HG02973 (cell line): ENCODE measurements around the gene SYNM.

Experiments
- ATAC-seq: cut with Tn5 transposase; IDR thresholded peaks from one replicate; pipeline ENCODE4 v1.9.1; 2021; ENCODE audit warnings: moderate library complexity; ENCODE audit not compliant: unreplicated experiment

SYNM gene

DNA sequence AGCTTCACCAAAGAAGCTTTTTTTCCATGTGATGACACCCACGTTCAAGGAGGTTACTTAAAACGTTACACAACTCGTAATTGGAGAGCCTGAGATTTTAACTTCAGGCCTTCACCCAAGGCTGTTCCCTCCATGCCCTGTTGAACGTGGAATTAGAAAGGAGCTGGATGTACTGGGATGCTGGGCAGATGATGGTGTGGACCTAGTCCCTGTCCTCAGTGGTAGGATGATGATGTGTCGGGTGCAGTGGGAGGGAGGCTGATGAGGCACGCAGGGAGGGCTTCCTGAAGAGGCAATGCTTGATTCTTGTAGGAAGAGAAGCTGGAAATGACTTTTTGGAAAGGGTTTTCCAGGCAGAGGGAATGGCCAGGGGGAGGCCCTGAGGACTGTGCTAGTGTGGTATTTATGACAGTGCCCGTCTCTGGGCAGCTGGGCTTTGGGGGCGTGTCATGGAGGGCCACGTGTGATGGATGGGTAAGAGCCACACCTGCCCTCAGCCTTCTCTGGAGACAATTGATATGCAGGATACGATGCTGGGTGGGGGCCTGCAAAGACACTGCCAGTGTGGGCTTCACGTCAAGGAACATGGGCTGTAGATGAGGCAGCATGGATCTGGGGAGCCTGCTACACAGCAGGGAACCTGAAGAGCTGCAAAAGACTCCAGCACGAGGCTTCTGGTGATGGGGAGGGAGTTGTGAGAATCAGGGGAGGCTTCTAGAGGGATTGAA is 15.3 kb downstream of the SYNM start:
- ATAC-seq = no peak

DNA sequence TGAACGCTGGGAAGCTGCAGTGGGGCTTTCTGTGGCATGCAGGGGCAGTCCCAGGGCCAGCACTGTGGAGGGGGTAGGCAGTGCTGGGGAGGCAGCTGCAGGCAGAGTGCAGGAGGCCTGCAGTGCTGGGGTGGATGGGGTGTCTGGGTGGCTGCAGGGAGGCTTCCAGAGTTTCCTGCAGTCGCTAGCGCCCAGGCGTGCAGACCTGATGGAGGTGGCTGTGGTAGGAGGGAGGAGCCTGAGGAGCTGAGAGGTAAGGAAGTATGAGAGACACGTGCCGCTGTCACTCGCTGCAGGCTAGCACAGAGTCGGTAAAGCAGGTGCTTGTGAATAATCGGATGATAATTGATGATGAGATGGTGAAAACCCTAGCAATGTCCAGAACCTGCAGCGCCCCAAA is 16.3 kb downstream of the SYNM start:
- ATAC-seq = no peak

DNA sequence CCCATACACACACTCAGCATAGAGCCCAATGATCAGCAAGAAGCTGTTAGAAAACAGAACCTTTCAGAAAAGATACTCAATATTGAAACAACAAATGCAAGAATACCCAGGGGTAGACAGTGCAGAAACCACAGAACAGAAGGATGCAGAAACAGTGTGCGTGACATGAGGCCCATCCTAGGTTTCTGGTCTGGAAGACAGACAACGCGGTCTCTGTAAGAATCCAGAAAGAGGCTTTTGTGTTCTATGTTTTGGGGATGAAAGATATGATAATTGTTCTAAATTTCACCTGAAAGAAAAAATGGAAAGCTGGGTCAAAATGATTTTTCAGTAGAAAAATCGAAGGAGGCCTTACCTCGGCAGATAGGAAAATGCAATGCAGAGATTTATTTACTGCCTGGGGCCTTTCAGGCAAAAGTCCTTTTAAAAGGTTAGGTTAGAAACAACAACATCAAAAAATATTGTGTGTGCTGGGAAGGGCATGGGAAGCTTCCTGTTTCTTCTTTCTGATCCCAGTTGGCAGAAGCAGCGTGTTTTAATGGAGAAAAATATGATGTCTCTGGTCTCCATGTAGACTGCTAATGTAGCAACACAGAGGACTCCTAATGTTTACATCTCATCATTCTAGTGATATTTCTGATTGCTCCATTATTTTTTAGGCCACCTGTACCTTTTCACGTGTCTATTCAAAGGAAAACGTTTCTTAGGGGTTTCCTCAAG is 17.0 kb downstream of the SYNM start:
- ATAC-seq = no peak

DNA sequence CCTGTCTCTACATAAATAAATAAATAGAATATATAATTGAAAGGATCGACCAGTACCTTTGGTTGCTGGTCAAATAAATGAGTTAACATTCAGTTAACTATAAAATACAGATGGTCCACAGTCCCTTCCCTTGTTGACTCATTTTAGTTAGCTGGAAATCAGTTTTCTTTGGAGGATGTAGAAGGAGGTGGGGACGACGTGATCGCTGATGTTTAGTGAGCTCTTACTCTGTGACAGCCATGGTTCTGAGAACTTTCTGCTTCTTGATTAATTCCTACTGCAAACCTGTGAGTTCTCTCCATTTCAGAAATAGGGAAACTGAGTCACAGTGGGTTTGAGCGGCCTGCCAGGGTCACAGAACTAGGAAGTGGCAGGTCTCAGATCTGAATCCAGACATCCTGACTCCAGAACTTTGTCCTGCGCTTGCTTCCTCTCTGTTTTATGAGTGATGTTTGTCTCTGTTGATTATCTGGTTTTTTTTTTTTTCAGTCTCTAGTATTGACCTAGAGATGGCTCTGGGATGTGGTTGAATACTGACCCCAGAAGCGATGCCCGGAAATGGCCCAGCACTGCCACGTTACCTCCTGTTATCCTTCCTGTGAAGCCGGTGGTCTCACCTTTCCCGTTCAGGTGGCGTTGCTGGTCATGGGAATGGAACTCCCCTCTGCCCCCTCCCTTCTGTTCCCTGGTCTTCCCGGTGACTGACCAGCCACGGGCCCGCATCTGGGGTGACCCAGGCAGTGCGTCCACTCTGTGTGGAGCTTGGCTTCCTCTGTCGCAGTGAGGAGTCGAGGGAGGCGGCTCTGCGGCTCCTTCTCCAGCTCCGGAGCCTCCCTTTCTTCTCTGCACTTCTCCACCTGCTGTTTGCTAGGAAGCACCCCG is 18.2 kb downstream of the SYNM start:
- ATAC-seq = no peak

DNA sequence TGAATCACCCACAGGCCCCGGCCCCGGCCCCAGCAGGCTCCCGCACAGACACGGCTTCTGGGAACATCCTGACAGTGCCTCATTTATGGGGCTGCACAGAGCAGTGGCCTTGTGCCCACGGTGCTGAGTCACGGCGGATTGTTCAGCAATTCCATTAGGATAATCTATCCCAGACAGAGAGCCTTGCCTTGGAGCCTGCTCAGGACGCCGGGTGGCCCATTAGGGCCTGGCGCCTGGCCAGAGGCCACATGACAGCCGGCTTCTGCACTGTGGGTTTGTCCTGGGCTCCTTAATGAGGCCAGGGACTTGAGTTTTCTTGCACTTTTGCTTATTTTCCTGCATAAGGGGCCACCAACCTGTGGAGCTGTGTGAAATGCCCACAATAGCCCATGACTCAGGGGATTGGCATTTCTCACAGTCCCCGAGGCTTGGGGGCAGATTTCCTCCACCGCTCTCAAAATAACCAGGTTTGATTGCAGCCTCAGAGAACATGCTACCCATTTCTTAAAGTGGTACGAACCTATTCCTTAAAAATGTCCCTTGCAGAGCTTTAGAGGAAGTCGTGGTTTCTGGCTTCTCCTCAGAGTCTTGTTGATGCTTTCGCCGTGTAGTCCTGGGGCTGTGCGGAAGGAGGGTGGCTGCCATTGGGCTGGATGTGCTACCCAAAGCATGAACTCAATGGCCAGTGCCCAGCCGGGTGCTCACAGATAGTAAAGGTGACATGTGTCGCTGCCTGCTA is 19.0 kb downstream of the SYNM start:
- no peak for ATAC-seq

DNA sequence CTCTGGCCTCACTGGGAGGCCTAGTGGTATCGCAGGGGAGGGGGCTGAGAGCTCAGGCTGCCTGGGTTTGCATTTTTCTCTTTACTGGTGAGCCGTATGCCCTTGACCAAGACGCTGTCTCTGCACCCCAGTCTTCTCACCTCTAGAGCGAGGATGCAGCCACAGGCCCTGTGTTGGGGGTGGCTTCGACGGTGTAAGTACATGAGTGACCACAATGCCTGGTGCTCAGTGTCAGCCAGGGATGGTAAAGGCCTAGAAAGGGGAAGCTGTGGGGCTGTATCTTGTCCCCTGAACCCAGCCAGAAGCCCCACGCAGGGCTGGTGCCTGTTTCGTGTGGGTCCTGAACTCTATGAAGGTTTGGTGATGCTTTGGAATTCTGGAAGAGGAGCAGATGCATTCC is 19.8 kb downstream of the SYNM start:
- no peak for ATAC-seq

DNA sequence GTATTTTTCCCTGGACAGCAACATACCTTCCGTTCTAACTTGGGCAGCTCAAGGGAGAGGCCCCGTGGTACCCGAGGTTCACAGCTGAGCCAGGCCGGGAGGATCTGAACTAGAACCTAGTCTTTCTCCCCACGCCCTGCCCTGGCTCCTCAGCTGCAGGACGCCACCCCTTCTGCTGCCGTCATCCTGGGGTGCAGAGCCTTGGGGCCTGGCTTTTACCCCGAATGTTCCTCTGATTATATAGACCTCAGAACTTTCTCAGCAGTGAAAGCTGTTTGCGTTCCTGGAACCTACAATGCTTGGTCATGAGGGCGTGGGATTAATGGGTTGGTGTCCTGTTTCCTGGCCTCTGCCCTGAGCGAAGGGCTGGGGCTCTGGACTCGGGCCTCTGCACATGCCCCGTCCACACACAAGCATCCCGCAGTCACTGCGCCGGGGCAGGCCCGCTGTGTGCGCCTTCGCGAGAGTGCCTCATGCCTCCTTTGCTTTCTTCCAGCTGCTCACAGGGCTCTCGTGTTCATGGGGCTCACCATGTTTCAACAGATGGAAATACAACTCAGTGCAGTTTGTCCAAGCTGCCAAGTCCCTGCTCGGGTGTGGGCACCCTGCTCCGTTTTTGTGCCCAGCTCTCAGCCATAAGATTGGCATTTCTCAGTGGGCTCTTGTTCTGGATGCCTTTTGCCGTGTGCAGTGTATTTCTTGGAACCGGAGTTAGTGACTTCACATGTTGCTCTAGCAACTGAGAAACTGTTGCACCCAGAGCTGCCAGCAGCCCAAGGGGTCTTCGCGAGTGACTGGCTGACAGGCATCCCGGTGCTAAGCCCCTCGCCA is 20.4 kb downstream of the SYNM start:
- ATAC-seq = no peak

DNA sequence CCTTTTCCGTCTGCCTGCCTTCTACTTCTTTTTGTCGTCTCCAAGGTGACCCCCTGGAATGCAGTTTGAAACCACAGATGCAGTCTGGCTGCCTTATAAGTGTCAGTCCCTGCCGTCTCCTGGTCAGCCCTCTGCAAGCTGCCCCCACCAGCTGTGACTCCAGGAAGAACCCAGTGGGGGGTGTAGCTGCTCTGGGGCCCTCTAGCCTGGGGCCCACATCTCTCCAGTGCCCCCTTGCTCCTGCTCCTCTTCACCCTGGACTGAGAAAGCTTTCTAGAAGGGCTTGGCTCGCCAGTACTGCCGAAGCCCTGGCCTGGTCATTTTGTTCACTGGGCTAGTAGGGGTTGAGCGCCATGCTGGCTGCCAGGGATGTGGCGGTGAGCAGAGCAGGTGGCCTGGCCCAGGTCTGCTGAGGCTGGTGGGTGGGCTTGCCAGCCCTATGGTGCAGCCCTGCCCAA is 21.3 kb downstream of the SYNM start:
- no peak for ATAC-seq

DNA sequence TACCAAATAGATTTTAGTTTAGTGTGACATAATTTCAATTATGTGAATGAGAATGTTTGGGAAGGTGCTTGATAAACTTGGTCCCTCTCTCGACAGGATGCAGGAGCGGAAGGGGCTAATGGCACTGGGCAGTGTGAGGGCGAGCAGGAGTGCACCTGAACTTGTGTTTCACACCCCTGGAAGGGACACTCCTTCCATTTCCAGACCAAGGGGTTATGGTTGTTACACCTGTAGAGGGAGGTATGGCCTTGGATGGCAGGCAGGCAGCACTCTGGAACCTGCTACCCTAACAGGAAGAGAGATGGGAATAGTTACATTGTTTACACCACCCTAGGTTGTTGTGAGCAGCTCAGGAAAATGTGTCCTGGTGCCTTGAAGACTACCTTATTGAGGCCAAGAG is 22.1 kb downstream of the SYNM start:
- no peak for ATAC-seq

DNA sequence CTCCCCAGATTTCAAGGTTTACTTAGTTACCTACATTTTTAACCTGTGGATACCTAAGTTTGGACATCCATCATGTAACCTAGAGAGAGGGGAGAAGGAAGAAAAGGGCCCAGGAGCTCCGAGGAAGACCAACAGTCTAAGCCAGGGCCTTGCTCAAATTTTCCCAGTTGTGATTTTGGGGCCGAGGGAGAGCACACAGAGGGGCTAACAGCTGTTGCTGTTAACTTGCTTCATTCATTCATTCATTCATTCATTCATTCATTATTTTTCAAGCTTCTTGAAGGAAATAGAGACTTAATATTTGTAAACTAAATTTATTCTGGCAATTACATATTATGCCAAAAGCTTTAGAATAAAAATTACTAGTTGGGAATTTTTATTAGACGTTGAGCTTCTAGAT is 22.9 kb downstream of the SYNM start:
- no peak for ATAC-seq

DNA sequence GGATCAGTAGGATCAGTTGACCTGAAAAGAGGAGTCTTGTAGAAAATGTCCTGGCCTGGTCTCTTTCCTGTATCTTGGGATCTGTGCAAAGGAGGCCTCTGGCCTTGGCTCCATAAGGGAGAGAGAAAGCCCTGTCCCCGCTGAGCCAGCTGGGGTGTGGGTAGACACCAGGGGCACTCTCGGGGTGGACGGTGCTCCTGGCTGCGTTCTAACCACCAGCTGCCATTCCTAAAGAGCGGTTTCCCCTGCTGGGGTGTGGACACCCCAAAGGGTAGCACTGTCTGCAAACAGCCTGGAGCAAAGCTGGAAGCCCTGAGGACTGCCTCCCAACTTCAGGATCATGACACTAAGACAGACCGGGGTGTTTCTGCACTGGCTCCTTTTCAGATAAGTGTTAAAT is 23.5 kb downstream of the SYNM start:
- ATAC-seq = no peak

DNA sequence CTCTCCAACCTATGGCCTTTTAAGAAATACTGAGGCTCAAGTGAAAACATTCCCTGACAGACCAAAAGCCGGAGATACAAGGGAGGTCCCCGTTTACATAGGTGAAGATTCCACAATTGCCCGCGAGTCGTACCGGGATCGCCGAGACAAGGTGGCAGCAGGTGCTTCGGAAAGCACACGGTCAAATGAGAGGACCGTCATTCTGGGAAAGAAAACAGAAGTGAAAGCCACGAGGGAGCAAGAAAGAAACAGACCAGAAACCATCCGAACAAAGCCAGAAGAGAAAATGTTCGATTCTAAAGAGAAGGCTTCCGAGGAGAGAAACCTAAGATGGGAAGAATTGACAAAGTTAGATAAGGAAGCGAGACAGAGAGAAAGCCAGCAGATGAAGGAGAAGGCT is 24.8 kb downstream of the SYNM start:
- ATAC-seq = no peak

DNA sequence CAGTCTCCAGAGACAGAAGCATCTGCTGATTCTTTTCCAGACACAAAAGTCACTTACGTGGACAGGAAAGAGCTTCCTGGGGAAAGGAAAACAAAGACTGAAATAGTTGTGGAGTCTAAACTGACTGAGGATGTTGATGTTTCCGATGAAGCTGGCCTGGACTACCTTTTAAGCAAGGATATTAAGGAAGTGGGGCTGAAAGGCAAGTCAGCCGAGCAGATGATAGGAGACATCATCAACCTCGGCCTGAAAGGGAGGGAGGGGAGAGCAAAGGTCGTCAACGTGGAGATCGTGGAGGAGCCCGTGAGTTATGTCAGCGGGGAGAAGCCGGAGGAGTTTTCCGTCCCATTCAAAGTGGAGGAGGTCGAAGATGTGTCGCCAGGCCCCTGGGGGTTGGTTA is 25.4 kb downstream of the SYNM start:
- no peak for ATAC-seq

DNA sequence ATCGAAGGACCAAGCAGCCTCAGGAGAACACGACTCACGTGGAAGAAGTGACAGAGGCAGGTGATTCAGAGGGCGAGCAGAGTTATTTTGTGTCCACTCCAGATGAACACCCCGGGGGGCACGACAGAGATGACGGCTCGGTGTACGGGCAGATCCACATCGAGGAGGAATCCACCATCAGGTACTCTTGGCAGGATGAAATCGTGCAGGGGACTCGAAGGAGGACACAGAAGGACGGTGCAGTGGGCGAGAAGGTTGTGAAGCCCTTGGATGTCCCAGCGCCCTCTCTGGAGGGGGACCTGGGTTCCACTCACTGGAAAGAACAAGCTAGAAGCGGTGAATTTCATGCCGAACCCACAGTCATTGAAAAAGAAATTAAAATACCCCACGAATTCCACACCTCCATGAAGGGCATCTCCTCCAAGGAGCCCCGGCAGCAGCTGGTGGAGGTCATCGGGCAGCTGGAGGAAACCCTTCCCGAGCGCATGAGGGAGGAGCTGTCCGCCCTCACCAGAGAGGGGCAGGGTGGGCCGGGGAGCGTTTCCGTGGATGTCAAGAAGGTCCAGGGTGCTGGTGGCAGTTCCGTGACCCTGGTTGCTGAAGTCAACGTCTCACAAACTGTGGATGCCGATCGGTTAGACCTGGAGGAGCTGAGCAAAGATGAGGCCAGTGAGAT is 26.0 kb downstream of the SYNM start:
- no peak for ATAC-seq

DNA sequence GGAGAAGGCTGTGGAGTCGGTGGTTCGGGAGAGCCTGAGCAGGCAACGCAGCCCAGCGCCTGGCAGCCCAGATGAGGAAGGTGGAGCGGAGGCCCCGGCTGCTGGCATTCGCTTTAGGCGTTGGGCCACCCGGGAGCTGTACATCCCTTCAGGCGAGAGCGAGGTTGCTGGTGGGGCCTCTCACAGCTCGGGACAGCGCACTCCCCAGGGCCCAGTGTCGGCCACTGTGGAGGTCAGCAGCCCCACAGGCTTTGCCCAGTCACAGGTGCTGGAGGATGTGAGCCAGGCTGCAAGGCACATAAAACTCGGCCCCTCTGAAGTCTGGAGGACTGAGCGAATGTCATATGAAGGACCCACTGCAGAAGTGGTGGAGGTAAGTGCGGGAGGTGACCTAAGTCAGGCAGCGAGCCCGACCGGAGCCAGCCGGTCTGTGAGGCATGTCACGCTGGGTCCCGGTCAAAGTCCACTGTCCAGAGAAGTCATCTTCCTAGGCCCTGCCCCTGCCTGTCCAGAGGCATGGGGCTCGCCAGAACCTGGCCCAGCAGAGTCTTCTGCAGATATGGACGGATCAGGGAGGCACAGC is 26.7 kb downstream of the SYNM start:
- no peak for ATAC-seq

DNA sequence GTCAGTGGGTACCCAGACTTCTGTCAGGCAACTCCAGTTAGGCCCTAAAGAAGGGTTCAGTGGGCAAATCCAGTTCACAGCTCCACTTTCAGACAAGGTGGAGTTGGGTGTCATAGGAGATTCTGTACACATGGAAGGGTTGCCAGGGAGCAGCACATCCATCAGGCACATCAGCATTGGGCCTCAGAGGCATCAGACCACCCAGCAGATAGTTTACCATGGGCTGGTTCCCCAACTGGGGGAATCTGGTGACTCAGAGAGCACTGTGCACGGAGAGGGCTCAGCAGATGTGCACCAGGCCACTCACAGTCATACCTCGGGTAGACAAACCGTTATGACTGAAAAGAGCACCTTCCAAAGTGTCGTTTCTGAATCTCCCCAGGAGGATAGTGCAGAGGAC is 27.2 kb downstream of the SYNM start:
- ATAC-seq = no peak

DNA sequence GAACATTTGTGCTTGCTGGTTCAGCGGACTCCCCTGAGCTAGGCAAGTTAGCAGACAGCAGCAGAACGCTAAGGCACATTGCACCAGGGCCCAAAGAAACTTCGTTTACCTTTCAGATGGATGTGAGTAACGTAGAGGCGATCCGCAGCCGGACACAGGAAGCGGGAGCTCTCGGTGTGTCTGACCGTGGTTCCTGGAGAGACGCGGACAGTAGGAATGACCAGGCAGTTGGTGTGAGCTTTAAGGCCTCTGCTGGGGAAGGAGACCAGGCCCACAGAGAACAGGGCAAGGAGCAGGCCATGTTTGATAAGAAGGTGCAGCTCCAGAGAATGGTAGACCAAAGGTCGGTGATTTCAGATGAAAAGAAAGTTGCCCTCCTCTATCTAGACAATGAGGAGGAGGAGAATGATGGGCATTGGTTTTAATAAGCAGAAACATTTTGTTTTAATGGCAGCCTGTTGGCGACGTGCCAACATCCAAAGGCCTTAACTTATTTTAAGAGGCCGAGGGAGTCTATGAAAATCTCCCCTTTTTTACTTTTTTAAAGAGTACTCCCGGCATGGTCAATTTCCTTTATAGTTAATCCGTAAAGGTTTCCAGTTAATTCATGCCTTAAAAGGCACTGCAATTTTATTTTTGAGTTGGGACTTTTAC is 27.9 kb downstream of the SYNM start:
- ATAC-seq = no peak

DNA sequence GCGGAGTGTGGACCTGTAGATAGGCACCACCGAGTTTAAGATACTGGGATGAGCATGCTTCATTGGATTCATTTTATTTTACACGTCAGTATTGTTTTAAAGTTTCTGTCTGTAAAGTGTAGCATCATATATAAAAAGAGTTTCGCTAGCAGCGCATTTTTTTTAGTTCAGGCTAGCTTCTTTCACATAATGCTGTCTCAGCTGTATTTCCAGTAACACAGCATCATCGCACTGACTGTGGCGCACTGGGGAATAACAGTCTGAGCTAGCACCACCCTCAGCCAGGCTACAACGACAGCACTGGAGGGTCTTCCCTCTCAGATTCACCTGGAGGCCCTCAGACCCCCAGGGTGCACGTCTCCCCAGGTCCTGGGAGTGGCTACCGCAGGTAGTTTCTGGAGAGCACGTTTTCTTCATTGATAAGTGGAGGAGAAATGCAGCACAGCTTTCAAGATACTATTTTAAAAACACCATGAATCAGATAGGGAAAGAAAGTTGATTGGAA is 29.5 kb downstream of the SYNM start:
- no peak for ATAC-seq
